NCI-H1092 (cell line): Measurements from ENCODE around the gene CHN2.
A peak's percentile ranks its signal among the peaks of the same experiment; 100 is the strongest.
"Not testable (repeated sequence)": the region's sequence is repeated elsewhere in the genome, so short reads cannot be mapped to it uniquely, and the experiment has no call there.

Experiments
- DNase-seq: peaks from one replicate; lab custom pipeline; 2025; lab: John Stamatoyannopoulos, UW

CHN2 gene

DNA sequence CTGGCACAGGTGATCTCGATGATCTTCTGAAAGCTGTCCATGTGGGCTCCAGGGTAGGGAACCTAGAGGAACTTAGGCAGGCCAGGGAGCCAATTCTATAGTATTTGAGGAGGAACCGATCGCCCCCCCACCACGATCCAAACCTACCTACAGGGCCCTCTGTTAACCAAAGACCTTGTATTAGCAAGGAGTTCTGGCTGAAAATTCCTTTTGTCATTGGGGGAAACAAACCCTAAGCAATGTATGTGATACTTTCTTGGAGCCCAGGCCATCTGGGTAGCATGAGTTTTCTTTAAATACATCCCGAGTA, 62.1 kb downstream of the CHN2 start:
- DNase-seq: no peak

DNA sequence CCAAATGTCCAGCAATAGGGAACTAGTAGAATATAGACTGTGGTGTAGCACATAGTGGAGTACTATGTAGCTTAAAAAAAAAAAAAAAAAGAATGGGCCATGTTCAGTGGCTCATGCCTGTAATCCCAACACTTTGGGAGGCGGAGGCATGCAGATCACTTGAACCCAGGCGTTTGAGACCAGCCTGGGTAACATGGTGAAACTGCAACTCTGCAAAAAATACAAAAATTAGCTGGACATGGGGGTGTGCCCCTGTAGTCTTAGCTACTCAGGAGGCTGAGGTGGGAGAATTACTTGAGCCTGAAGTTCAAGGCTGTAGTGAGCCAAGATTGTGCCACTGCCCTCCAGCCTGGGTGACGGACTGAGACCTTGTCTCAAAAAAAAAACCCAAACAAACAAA, 64.4 kb downstream of the CHN2 start:
- DNase-seq: no peak

DNA sequence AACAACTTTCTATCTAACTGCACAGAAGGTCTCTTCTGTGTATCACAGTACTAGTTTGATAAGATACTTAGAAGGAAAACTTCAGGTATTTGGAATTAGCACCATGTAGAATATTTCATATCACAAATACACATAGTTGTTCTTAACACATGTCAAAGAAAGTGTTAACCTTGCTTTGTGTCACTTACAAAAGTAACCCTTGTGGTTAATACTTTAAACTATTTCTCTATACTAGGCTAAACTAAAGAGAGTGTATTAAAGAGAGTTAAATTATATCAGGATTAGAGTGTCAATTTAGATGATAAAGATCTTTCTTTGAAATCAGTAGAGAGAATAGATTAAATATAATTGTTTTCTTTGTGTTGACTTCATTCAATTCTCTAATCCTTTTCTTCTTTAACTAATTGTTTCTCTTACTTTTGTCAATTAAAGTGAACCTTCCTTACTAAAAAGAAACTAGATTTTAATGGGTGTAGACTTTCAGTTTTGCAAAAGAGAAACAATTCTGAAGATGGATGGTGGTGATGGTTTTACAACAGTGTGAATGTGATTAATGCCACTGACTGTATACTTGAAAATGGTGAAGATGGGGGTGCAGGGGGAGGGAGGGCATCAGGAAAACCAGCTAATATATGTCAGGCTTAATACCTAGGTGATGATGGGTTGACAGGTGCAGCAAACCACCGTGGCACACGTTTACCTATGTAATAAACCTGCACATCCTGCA, 67.8 kb downstream of the CHN2 start:
- DNase-seq: no peak

DNA sequence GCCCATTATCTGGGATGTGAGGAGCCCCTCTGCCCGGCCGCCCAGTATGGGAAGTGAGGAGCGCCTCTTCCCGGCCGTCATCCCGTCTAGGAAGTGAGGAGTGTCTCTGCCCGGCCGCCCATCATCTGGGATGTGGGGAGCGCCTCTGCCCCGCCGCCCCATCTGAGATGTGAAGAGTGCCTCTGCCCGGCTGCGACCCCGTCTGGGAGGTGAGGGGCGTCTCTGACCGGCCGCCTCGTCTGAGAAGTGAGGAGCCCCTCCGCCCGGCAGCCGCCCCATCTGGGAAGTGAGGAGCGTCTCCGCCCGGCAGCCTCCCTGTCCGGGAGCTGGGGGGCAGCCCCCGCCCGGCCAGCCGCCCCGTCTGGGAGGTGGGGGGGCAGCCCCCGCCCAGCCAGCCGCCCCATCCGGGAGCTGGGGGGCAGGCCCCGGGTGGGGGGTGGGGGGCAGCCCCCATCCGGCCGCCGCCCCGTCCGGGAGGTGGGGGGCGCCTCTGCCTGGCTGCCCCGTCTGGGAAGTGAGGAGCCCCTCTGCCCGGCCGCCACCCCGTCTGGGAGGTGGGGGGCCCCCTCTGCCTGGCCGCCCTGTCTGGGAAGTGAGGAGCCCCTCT, 69.1 kb downstream of the CHN2 start:
- not testable (repeated sequence) for DNase-seq

DNA sequence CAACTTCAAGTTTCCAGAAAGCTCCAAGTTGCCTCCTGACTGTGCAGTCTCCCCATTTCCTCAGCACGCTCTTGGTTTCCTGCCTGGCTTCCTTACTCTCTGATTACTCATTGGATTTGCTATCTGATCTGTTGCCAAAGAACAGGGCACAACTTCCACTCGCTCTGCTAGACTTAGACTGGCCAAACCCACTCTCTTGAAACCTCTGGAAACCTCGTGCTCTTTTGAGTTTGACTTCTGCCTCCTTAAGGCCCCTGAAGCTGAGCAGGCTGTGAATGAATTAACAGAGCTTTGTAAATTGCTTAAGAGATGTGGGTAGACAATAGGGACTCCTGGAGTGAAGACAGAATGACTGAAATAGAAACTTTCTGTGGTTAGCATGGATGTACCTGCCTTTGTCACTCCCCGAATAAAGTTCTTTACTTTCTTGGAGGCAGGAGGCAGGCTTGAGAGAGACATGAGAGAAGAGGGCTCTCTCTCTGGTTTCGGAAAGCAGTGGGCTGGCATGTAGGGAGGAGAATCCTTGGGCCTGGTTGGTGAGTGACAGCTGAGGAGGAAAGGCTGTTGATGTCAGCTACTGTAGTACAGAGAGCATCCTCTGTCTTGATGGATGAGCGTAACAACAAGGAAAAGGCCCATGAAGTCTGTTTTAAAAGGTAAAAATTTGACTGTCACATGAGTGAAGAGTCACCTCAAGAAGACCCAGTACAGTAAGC, 70.8 kb downstream of the CHN2 start:
- no peak for DNase-seq

DNA sequence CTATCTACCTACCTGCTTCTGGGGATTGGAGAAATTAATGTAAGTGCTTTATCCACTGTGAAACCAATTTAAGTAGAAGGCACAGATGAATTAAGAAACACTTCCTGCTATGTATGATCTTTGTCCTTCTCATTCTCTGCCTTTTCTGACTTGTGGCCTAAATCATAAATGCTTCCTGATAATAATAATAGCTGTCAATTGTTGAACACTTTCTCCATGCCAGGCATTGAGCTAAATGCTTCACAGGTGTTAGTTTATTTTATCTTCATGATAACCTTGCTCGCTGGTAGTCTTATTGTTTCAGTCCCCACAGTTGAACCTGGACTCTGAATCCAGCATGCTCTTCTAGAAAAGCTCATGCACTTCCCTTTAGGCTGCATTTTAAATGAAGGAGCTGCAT, 75.4 kb downstream of the CHN2 start:
- no peak for DNase-seq

DNA sequence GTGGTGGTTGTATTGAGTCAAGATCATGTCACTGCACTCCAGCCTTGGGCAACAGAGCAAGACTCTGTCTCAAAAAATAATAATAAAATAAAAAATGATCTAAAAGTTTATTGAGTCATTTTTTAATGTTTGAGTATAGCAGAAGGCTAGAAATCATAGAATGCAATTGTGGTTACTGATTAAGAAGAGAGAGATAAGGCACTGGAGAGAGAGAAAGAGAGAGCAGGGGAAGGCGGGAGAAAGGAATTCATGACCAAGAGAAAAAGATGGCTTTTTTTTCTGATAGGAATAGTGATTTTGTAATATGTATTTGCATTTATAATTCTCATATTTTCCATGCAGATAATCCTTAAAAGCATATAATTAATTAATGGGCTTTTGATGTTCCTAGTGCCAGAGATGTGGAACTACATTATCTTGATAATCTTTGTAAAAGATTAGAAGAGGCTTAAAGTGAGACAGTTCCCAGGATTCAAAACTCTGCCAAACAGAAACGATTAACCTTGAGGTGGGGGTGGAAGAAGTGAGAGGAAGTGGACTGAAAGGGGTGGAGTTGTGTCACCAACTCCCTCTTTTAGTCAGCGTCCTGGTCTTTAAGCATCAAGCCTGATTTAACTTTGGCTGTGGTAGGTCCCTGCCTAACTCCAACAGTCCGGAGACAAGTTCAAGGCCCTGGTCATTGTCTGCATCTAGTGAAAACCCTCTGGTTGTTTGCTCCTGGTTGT, 76.2 kb downstream of the CHN2 start:
- no peak for DNase-seq

DNA sequence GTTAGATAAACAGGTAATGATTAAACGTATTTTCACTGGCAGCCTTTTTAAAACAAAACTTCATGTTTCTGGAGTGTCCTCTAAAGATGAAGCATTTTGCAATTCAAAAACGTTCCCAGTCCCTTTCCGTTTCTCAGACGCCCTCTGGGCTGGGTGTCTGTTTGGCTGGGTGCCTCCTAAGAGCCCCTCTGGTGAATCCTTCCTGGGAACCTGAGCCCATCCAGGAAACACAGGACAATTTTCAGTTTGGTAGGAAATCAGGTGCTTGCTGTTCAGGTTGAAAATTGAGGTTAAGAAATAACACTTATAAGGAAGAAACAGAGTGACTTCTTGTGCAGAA, 76.7 kb downstream of the CHN2 start:
- DNase-seq: no peak

DNA sequence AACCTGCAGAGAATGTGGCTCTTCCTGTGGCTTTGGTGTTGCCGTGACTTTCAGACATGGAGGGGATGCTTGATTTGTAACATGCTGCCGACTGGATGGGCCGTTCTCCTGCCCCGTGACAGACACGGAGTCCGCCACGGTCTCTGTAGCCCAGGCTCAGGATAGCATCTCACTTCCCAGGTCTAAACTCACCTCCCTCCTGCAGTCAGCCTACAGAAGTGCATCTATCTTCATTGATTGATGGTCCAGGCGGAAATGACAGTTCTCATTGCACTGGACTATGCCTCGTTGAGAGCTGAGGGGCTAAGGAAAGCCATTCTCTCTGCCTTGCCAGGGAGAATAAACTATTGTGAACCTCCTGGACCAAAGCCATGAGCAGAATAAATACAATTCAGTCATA, 77.5 kb downstream of the CHN2 start:
- DNase-seq: no peak

DNA sequence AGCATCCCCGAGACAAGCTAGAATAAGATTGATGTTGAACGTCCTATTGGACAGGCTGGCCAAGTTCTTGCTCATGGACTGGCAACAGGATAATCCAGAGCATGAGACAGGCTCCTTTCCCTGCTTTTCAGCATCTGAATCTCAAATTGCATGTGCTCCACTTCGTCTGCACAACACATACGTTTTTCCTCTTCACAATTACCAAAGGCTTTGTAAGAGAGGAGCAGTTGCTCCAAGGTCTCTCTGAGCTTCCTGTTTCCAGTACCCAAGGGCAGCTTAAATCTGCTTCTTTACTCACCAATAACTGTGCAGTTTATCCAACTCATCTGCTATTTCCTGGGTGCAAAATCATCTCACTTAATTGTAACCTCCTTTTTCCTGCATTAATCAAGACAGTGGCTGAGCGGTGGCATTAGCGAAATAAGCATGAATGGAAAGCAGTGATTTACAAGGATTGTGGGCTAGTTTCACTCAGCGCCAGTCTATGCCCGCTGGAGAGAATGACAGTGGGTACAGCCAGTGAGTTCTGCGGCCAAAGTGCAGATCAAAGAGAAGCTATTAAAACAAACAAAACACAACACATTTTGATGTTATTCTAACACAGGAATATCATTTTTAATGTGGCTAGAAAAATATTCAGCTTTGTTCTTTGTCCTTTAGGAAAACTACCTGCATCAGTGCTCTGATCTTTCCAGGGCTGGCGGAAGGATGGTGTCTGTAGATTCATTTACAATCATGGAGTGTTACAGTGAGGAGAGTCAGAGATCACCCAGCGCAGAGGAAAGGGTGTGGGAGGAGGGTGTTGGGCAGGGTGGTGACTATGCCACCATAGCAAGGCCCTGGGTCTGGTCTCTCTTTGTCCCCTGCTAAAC, 79.8 kb downstream of the CHN2 start:
- DNase-seq: peak; percentile 36

DNA sequence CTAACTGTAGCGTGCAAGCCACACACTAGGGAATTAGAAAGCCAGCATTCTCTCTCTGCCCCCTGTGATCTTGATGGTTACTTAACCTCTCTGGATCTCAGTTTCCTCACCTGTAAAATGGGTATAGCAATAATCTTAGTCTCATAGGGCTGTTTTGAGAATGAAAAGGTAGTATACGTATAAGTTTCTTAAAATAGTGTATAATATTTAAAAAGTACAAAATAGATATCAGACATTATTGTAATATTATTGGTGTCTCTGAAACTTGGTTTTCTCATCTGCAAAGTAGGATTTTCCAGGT, 80.4 kb downstream of the CHN2 start:
- no peak for DNase-seq

DNA sequence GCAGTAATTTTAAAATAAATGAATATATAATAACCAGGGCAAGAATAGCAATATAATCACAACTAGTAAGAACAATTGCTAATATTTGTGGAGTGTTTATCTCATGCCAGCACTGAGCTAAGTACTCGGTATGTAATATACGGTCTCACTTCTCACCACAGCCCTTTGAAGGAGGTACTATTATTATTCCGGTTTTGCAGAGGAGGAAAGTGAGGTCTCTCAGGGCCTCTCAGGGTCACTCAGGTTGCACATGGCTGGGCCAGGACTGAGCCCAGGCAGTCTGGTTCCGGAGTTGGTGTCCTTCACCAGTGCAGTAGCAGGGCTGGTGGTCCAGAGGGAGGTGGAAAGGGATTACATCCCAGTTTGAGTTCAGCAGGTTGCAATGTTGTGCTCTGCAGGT, 80.9 kb downstream of the CHN2 start:
- DNase-seq: no peak

DNA sequence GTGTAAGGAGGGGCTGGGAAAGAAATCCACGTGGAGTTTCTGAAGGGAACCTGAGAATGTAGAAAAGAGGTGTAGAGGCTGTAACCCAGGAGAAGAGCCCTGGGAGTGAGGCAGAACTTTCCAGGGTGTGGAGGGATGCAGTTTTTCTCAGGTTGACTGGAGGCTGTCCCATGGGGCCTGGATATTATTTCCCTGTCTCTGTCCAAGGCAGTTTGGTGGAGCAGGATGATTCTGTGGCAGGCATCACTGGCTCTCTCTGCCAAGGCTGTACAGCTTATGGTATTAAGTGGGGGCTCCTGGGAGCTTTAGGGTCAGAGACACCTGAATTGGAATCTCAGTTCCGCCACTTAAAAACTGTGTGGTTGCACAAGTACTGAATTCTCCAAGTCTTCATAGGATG, 81.6 kb downstream of the CHN2 start:
- DNase-seq: no peak

DNA sequence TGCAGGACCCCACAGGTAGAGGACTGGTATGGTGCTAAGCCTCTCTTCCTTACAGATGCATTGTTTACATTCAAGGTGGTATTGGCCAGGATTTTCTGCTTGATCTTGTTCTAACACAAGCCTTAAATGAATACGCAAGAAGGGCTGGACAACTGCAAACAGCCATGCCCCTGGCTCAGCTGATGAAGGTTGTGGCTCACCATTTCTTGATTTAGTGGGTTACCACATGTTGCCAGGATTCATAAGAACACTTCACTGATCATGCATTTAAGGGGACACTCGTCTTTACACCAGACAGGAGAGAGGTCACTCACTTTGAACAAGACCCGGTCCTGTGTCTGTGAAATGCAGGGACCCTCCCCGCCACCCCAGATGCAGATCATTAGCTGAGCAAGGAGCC, 82.2 kb downstream of the CHN2 start:
- DNase-seq: no peak

DNA sequence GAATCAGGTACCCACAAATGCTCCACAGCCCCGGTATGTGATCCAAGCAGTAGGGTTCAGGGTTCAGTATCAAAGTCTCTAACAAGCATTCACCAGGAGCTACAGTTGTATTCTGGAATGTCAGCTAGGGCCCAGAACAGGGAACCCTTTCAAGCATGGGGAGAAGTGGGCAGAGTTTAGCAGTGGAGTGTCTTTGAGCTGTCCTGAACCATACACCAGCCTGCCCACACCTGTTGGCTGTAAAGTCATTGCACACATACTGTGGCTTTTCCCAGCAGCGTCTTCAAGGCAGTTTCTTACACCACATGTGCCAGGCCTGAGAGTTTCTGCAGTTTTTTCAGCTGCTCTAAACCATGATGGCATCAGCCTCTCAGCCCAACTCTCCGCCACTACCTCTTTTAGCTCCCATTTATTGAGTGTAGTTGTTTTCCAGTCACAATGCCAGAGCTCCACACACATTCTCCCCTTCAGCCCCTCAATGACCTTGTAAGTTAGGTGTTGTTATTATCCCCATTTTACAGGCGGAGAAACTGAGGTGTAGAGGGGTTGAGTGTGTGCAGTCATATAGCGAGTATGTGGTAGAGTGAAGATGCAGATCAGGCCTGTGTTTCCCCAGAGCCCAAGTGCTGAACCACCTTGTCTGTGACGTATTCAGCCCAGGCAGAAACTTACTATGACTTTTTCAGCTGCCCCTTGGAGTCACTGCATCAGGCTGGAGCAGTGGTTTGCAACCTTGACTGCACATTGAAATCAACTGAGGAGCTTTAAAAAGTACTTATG, 83.1 kb downstream of the CHN2 start:
- DNase-seq: no peak

DNA sequence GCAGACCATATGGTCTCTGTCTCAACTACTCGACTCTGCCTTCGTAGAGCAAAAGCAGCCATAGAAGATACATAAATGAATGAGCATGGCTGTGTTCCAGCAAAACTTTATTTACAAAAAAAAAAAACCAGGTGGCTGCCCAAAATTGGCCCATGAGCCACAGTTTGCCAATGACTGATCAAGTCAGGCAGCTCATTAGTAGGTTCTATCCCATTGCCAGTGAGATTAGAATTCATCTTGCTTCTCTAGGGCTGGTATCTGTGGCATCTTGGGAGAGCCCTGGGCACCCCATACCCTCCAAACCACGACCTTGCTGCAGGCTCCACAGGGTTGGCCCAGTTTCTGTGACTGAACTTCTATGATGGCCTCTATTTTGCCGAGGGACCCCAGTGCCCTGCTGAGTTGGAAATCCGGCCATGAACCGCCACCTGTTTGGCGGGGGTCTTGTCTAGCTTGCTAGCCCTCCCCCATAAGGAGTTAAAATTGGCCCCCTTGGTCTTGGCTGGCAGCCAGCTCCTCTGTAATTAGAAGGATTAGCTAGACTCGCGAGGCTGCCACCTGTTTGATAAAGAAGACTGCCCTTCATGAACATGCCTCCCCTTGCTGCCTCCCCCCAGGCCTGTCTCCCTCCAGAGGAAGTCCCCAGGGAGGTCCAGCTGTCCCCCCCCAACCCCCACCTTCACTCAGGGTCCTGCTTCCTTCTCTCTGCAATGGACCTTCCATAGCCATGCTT, 83.9 kb downstream of the CHN2 start:
- peak; percentile 65 for DNase-seq

DNA sequence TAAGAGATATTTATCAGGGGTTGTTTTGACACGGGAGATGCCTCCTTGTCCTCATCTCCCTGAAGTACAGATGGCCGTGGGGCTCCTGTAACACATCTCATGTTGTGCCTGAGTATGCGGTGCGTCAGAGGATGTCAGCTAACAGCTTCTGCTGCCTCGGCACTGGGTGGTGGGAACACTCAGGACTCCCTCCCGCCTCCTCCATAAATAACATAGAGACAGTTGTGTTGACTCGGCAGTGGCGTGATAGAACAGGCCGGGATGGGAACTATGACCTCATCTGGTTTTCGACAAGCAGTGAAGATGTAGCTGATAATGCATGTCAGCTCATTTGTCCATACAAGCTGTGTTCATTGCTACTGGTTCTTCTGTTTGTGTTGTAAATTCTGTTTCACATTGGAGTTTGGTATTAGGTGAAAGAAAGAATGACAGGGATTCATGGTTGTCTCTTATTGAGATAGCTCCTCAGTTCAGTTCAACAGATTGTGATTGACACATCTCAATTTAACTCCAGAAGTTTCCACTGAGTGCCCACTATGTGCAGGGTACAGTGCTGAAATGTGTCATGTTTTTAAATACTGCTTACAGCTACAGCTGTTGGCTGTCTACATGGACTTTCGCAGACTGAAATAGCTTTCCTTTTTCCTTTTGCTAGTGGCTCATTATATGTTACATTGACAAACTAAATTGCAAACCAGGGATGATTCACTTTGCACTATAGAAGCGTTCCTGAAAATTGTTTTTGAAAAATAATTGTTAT, 87.4 kb downstream of the CHN2 start:
- peak; percentile 63 for DNase-seq

DNA sequence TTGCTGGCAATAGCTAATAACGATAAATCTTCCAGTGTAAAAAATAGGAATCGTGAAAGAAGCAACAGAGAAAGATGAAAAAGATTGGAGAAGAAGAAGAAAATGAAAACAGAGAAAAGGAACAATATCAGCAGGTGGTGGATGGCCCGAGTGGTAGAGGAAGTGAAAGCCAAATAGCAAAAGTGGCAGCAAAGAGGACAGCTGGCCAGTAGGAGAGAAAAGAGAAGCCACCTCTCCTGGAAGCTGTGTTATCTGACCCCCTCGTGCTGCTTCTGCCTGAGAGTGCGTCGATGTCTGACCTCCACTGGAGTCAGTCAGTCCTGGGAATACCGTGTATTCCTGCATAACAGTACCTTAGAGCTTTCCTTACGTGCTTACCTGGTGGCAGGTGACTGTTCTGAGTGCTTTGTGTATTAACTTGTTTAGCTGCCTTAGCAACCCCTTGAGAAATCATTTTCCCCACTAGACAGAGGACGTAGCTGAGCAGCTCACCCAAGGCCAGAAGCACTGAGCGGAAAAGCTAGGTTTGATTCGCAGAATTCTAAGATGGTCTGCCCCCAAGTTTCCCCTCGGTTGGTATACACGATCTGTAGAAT, 88.3 kb downstream of the CHN2 start:
- peak; percentile 49 for DNase-seq

DNA sequence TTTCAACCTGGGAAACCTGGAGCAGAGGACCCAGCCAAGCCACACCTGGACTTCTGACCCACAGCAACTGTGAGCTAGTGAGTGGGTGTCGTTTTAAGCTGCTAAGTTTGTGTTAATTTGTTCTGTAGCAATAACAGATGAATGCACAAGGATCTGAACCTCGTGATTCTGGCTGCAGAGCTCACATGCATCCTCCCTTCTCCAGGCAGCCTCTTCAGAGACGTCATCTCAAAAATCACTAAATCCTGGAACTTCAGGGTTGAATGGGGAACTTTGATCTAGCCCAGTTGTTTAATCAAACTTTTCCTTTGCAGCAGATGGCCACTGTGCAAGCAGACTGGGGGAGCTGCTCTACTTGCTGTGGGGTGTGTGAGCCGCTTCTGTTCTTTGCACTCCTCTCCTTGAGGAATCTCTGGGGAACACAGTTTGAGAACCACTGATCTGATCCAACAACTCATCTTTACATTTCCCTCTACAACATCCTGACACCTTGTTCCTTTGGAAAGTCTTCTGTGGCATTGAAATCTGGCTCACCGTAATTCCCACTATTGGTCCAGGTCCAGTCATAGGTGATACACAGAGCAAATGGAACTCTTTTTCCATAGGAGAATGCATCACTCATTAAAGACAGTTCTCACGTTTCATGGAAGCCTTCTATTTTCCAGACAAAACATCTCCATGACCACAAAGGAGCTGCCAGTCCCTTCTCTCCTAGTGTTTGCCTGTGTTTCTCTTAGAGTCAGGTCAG, 90.3 kb downstream of the CHN2 start:
- DNase-seq: no peak
